ENCODE results near the gene TMEM238L.
A peak's percentile ranks its signal among the peaks of the same experiment; 100 is the strongest.
"Not testable (repeated sequence)": the region's sequence is repeated elsewhere in the genome, so short reads cannot be mapped to it uniquely, and the experiment has no call there.

TMEM238L gene, protein sequence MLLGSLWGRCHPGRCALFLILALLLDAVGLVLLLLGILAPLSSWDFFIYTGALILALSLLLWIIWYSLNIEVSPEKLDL

GRCh38 chr17:10803830-10804475, at the start of gene TMEM238L:
TMEM238L (minus strand) TSS chr17:10804099; CDS start chr17:10803963, 136 bp downstream.
- DNase-seq (ENCODE audit: low spot score) (no peak), FAIRE-seq (no peak)

GRCh38 chr17:10846636-10847035, 42.7 kb upstream of the TMEM238L start:
- not testable (repeated sequence) for DNase-seq (ENCODE audit: low spot score); FAIRE-seq

DNA sequence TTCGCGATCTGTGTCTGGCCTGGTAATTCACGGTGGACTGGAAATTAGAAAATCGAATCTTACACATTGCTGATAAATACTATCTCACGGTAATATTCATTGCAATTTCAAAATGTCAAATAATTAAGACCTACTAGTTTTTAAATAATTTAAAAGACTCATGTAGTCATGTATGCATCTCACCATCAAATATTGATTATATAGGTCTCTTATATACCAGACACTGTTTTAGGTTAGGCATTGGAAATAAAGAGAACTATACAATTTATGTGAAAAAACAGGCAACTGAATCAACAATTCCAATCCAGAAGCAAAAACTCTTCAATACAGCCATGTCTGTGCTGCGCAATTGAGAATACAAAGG, 41.5 kb upstream of the TMEM238L start:
- FAIRE-seq (no peak), DNase-seq (ENCODE audit: low spot score) (no peak)

DNA sequence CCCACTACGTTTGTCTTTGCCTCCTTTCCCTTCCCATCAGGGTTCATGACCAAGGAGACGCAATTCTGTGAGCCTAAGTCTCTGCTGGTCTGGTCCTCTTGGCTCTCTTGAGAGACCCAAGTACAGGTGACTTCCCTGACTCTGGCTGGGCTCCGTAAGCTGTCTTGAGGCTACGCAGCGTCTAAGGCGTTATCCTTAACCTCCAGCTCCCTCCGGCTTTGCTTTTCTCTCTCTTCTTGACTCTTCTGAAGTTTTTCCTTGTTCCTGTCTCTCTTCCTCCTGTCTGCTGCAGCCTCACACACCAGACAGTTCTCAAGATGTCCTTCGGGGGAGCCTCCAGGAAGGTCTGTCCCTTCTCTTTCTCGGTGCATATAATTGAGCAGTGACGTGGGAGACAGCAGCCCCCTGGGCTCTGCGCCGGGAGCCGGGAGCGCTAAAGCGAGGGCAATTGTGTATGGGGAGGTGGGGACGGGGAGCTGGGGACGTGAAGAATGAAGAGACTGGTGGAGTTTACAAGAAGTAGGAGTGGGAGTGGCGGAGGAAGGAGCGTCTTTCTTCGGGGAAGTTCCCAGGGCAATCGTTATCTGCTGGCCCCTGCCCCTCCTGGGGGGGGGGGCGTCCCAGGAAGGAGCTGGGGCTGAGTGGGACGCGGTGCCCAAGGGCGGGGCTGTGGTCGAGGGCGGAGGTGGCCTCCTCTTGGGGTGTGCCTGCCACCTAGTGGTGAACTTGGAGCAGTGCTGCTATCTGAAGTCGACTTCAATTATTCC, 40.9 kb upstream of the TMEM238L start:
- FAIRE-seq (no peak), DNase-seq (ENCODE audit: low spot score) (peak; percentile 74)

DNA sequence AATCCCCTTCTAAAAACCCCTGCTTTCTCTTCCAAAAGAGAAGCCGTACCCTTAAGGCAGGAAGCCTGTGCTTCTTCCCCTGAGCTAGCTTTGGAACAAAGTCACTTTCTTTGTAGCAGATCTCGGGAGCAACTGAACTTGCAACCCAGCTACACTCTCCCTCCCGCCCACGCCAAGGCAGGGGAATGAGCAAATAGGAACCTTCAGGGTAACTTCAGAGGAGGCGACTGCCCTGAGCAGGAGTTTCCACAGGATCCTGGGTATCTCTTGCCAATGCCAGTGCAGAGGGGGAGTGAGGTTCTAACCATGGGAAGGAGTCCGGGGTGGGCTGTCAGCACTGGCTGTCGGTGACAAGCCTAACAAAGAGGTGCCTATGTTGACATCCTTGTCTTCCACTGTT, 39.9 kb upstream of the TMEM238L start:
- DNase-seq (ENCODE audit: low spot score) (no peak), FAIRE-seq (no peak)

- FAIRE-seq = no peak
- DNase-seq (ENCODE audit: low spot score) = no peak
These were observed 38.8 kb upstream of the TMEM238L start for GRCh38 chr17:10842658-10843057.

DNA sequence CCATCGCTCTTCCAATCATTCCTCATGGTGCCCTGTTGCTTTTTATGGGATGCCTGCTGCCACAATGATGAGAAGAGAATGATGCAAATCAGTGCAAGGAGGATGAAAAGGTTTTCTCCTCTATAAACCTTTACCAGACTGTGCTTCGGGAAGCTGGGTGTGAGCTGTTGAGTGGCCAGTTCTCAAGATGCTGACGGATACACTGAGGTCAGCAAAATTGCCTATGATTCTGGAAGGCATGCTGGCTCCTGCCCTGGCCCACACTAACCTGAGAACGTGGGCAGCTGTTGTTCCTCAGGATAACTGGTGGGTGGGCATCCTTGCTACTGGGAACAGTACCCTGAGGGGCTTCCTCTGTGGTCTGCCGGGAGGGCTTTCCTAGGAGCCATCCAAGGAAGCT, 34.8 kb upstream of the TMEM238L start:
- no peak for FAIRE-seq
- no peak for DNase-seq (ENCODE audit: low spot score)

GRCh38 chr17:10837921-10838320, 34.0 kb upstream of the TMEM238L start, which contains the start of gene PIRT:
PIRT (minus strand) TSS chr17:10838087; CDS start chr17:10825645, 12,442 bp downstream.
- DNase-seq (ENCODE audit: low spot score) (no peak), FAIRE-seq (no peak)

- DNase-seq (ENCODE audit: low spot score) (no peak), FAIRE-seq (no peak)
These were observed 33.2 kb upstream of the TMEM238L start for GRCh38 chr17:10836966-10837590.

DNA sequence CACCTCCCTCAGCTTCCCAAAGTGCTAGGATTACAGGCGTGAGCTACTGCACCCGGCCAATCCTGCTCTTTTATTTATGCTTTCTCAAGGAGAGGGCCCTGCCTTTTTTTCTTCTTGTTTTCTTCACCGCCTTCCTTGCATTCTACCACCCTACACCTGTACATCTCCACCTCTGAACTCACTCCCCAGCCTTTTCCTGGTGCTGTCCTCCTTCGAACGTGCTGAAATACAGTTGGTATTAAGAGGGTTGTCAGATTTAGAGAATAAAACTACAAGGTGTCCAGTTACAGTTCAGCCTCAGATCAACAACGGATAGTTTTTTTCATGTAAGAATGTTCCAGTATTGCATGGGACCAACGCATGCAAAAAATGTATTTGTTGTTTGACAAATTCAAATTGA, 32.2 kb upstream of the TMEM238L start:
- FAIRE-seq = no peak
- DNase-seq (ENCODE audit: low spot score) = no peak

- no peak for DNase-seq (ENCODE audit: low spot score)
- FAIRE-seq = no peak
These were observed 27.8 kb upstream of the TMEM238L start for GRCh38 chr17:10831696-10832095.

DNA sequence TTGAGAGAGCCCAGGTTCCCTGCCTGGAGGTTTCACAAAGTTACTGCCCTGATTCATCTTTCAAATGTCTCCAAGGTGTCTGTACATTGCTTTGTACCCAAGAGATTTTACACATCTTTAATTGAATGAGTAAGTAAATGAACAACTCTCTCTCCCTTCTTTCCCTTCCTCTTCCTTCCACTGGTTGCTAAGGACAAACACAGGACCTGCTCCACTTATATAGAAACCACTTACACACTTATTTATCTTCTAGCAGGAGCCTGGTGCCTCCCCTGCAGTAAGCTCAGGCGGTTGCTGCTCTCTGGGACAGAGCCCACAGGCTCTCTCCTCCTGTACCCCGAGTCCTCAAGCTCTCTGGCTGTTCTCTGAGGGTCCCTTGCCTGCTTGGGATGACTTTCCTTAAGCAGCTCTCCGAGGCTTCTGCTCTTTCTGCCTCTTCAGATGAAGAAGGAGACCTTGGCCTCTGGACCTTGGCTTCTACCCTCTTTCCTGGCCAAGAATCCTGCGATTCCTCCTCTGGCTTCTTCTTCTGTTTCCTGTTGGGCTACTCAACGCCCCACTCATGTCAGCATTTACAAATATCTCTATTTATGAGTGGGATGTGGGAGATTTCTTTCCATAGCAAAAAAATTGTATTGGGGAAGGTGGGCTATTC, 24.1 kb upstream of the TMEM238L start:
- FAIRE-seq (no peak), DNase-seq (ENCODE audit: low spot score) (no peak)

GRCh38 chr17:10824874-10825273, 21.0 kb upstream of the TMEM238L start:
- no peak for DNase-seq (ENCODE audit: low spot score)
- FAIRE-seq = no peak

DNA sequence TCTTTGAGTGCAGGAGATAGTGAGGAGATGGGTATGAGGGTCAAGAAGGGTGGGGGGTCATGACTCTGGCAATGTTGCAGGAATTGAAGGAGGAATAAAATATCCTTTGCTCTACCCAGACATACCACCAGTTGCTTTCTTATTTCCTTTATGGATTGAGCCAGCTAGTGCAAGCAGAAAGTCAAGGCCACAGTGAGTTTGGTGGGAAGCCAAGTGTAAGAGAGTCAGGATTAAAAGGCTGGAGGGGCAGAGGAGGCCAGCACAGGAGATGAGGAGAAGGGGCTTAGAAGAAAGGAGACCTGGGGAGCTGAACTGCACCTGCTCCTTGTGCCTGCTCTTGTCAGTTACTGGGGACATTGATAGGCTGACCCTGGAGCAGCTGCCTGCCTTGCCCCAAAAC, 17.9 kb upstream of the TMEM238L start:
- FAIRE-seq (no peak), DNase-seq (ENCODE audit: low spot score) (no peak)

GRCh38 chr17:10821054-10821453, 17.2 kb upstream of the TMEM238L start:
- no peak for FAIRE-seq

DNA sequence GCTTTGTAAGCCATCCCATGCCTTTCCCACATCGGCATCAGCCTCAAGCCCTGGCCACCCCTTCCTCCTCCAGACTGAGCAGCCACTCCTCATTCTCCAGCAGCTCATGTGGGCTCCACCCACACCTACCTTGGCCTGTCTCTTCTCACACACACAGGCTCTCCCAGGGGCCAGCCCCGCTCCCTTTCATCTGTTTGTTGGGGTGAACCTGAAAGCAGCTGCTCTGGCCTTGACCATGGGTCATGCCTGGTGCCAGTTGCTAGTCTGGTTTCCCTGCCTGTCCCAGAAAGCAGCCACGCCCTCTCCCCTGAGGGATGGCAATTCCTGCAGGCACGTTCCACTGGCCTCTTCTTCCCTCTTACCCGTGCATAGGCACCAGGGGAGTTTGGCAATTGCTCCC, 11.4 kb upstream of the TMEM238L start:
- FAIRE-seq = no peak
- no peak for DNase-seq (ENCODE audit: low spot score)

More at GRCh38 chr17:10821054-10821453, 17.2 kb upstream of the TMEM238L start:
- no peak for DNase-seq (ENCODE audit: low spot score)

DNA sequence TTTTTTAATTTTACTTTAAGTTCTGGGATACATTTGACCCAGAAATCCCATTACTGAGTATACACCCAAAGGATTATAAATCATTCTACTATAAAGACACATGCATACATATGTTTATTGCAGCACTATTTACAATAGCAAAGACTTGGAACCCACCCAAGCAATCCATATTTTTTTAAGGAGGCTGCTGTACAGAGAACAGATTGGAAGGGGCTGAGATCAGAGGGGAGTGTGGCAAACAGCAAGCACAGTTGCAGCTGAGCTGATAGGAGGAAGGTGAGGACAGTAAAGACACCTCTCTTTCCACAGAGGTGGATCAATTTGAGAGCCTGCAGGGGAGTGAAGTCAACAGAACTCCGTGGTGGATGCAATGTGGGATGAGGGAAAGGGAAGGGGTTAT, 10.2 kb upstream of the TMEM238L start:
- FAIRE-seq (no peak), DNase-seq (ENCODE audit: low spot score) (no peak)

DNA sequence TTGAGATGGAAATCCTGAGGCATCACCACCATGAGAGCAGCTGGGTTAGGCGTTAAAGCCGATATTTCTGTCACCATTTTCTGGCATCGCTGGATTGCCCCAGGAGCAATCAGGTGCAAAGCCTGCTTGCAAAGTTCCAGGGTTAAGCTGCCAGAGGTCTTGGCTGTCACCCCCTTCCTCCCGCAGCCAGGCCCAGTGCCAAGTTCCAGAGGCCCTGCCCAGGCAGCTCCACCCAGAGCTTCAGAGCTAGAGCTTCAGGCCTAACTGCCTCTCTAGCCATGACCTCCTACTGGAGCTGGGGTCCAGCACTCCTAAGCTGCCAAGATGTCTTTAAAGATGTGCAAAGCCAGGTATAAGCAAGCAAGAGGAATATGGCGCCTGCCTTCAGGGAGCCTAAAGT, 8.8 kb upstream of the TMEM238L start:
- DNase-seq (ENCODE audit: low spot score) (no peak), FAIRE-seq (no peak)

DNA sequence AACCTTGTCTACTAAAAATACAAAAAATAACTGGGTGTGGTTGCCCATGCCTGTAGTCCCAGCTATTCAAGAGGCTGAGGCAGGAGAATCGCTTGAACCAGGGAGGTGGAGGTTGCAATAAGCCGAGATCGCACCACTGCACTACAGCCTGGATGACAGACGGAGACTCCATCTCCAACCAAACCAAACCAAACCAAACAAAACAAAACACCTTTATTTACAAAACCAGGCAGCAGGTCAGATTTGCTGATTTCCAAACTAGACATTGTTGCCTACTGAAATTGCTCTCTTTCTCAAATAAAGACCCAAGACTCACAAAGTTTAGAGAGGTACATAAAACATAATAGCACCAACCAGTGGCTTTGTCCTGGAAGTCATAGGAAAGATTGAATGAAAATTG, 5.7 kb upstream of the TMEM238L start:
- no peak for DNase-seq (ENCODE audit: low spot score)
- no peak for FAIRE-seq

GRCh38 chr17:10807704-10808128, 3.8 kb upstream of the TMEM238L start:
- FAIRE-seq = no peak
- no peak for DNase-seq (ENCODE audit: low spot score)

- no peak for DNase-seq (ENCODE audit: low spot score)
- no peak for FAIRE-seq
These were observed 2.8 kb upstream of the TMEM238L start for GRCh38 chr17:10806545-10807262.
